ENCODE measurements around the gene FANCC. TPM values are rescaled to one million over a fixed set of nuclear protein-coding genes. Genes with fewer than 3 reads are reported as not detected.

The FANCC gene
- total and polyA plus RNA-seq, 2 experiments from 2014 or later, result 5.0 to 5.3 TPM

DNA sequence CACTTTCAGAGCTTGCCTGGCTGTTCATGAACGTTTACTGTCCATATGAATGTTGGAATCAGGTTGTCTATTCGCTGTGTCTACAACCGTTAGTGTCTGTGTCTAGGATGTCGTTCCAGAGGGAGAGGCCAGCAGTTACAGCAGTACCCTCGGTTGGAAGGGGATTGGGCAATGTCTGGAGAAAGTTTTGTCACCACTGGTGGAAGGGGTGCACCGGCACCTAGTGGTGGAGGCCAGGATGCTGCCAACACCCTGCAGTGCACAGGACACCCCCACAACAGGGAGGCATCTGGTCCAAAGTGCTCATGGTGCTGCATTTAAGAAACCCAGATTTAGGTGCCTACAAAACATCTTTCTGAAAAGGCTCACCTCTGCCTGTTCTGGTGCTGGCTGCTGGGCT, 220.7 kb downstream of the FANCC start:
- TF ChIP-seq EZH2 (IDR thresholded peaks at IDR 0.05; ENCODE audit: insufficient read depth, poor library complexity, severe bottlenecking), result no peak
- Histone ChIP-seq H2AFZ (no peak overlapping the region), H3K9me3 (ENCODE audit: low read depth) (no peaks in the 10 kb centered on the region), H3K9me2 (ENCODE audit: insufficient read depth) (no peaks in the 10 kb centered on the region), H4K20me1 (ENCODE audit: insufficient read depth) (no peaks in the 10 kb centered on the region), H3K4me2 (ENCODE audit: unreplicated experiment) (no peak overlapping the region), H3K36me3 (ENCODE audit: low read depth) (no peaks in the 10 kb centered on the region; the same call in 1 of the 2 replicates), H3K4me3 (no peak overlapping the region), H3K9ac (no peak overlapping the region), H3K79me2 (ENCODE audit: insufficient read depth) (0 out of 2 replicates have a peak, but pooled peaks cover 10% of the 10 kb centered on the region), H3K4me1 (ENCODE audit: insufficient read depth) (peaks cover 30% of the 10 kb centered on the region), H3F3A (ENCODE audit: insufficient read depth) (peaks cover 35% of the 10 kb centered on the region), H3K27me3 (replicated peaks; ENCODE audit: insufficient read depth) (no peaks in the 10 kb centered on the region), H3K27ac (no peak overlapping the region)
- in situ Hi-C loops (cut with MboI), result no loop called here
- 61 to 75% methylated on average over 6 of the region's 6 CpGs for WGBS, 2 experiments (ENCODE audit: low coverage in 1 of 2, low lambda C conversion rate in 2 of 2, missing lambda C conversion rate in 2 of 2)
- DNase-seq, result no peak

DNA sequence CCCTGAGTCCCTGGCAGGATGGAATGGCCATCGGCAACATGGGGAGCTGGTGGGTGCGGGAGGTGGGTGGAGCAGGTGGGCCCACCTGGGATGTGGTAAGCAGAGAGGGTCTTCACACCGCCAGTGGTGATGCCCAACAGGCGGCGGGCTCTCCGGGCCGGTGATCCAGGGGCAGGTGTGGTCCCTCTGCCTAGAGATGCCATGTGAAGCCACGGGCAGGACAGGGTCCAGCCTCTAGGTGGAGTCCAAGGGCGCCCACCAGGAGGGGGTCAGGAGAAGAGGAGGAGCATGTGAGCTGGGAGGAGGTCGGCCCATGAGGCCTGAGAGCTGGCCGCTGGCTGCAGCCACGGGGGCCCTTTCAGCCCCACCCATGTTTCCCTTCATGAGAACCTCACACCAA, 221.1 kb downstream of the FANCC start:
- WGBS, 2 experiments (ENCODE audit: low coverage in 1 of 2, low lambda C conversion rate in 2 of 2, missing lambda C conversion rate in 2 of 2), result 90 to 91% methylated on average over 12 of the region's 12 CpGs
- no peak overlapping the region for H3K4me2 ChIP-seq (ENCODE audit: unreplicated experiment)
- H3K9ac ChIP-seq, result no peak overlapping the region
- in situ Hi-C loops (cut with MboI), result no loop called here
- H3K27me3 ChIP-seq (replicated peaks; ENCODE audit: insufficient read depth), result no peaks in the 10 kb centered on the region
- H3K9me2 ChIP-seq (ENCODE audit: insufficient read depth), result no peaks in the 10 kb centered on the region
- H3K36me3 ChIP-seq (ENCODE audit: low read depth), result no peaks in the 10 kb centered on the region; the same call in 1 of the 2 replicates
- H3K4me1 ChIP-seq (ENCODE audit: insufficient read depth), result peaks cover 34% of the 10 kb centered on the region
- no peaks in the 10 kb centered on the region for H3K9me3 ChIP-seq (ENCODE audit: low read depth)
- no peak overlapping the region for H2AFZ ChIP-seq
- no peak for TF ChIP-seq EZH2phosphoT487 (IDR thresholded peaks at IDR 0.05; ENCODE audit: insufficient read depth, low read depth)
- TF ChIP-seq EZH2 (IDR thresholded peaks at IDR 0.05; ENCODE audit: insufficient read depth, poor library complexity, severe bottlenecking), result no peak
- H3F3A ChIP-seq (ENCODE audit: insufficient read depth), result peaks cover 40% of the 10 kb centered on the region
- no peaks in the 10 kb centered on the region for H4K20me1 ChIP-seq (ENCODE audit: insufficient read depth)
- H3K27ac ChIP-seq, result no peak overlapping the region
- DNase-seq, result no peak
- 0 out of 2 replicates have a peak, but pooled peaks cover 10% of the 10 kb centered on the region for H3K79me2 ChIP-seq (ENCODE audit: insufficient read depth)
- H3K4me3 ChIP-seq, result no peak overlapping the region

- no peak for DNase-seq
- no peak for TF ChIP-seq EZH2phosphoT487 (IDR thresholded peaks at IDR 0.05; ENCODE audit: insufficient read depth, low read depth)
- TF ChIP-seq EZH2 (IDR thresholded peaks at IDR 0.05; ENCODE audit: insufficient read depth, poor library complexity, severe bottlenecking), result no peak
- no peak overlapping the region for H3K27ac ChIP-seq
- H3K4me1 ChIP-seq (ENCODE audit: insufficient read depth), result peaks cover 38% of the 10 kb centered on the region
- no peaks in the 10 kb centered on the region for H3K27me3 ChIP-seq (replicated peaks; ENCODE audit: insufficient read depth)
- no peaks in the 10 kb centered on the region for H3K9me2 ChIP-seq (ENCODE audit: insufficient read depth)
- H3F3A ChIP-seq (ENCODE audit: insufficient read depth), result peaks cover 46% of the 10 kb centered on the region
- no peak overlapping the region for H3K4me2 ChIP-seq (ENCODE audit: unreplicated experiment)
- 0 out of 2 replicates have a peak, but pooled peaks cover 10% of the 10 kb centered on the region for H3K79me2 ChIP-seq (ENCODE audit: insufficient read depth)
- no peak overlapping the region for H3K9ac ChIP-seq
- H3K9me3 ChIP-seq (ENCODE audit: low read depth), result no peaks in the 10 kb centered on the region
- 82 to 90% methylated on average over 22 of the region's 22 CpGs for WGBS, 2 experiments (ENCODE audit: low coverage in 1 of 2, low lambda C conversion rate in 2 of 2, missing lambda C conversion rate in 2 of 2)
- no peak overlapping the region for H3K4me3 ChIP-seq
- in situ Hi-C loops (cut with MboI), result no loop called here
- no peaks in the 10 kb centered on the region; the same call in 1 of the 2 replicates for H3K36me3 ChIP-seq (ENCODE audit: low read depth)
- H2AFZ ChIP-seq, result no peak overlapping the region
- H4K20me1 ChIP-seq (ENCODE audit: insufficient read depth), result no peaks in the 10 kb centered on the region
Measured at GRCh38 chr9:95095641-95096355, 221.7 kb downstream of the FANCC start.

GRCh38 chr9:95094002-95094401, 223.5 kb downstream of the FANCC start:
- Histone ChIP-seq H3K27me3 (replicated peaks; ENCODE audit: insufficient read depth) (no peaks in the 10 kb centered on the region), H3K9me2 (ENCODE audit: insufficient read depth) (no peaks in the 10 kb centered on the region), H3K4me2 (ENCODE audit: unreplicated experiment) (no peak overlapping the region), H3K9me3 (ENCODE audit: low read depth) (no peaks in the 10 kb centered on the region), H3F3A (ENCODE audit: insufficient read depth) (peaks cover 51% of the 10 kb centered on the region), H4K20me1 (ENCODE audit: insufficient read depth) (no peaks in the 10 kb centered on the region), H3K36me3 (ENCODE audit: low read depth) (peaks cover 10% of the 10 kb centered on the region; the same call in 1 of the 2 replicates), H3K9ac (no peak overlapping the region), H3K79me2 (ENCODE audit: insufficient read depth) (peaks cover 19% of the 10 kb centered on the region), H3K4me1 (ENCODE audit: insufficient read depth) (peaks cover 43% of the 10 kb centered on the region), H3K4me3 (no peak overlapping the region), H3K27ac (no peak overlapping the region), H2AFZ (no peak overlapping the region)
- TF ChIP-seq EZH2phosphoT487 (IDR thresholded peaks at IDR 0.05; ENCODE audit: insufficient read depth, low read depth), result no peak
- no peak for TF ChIP-seq EZH2 (IDR thresholded peaks at IDR 0.05; ENCODE audit: insufficient read depth, poor library complexity, severe bottlenecking)
- in situ Hi-C loops (cut with MboI), result no loop called here
- 93 to 96% methylated on average over 10 of the region's 10 CpGs for WGBS, 2 experiments (ENCODE audit: low coverage in 1 of 2, low lambda C conversion rate in 2 of 2, missing lambda C conversion rate in 2 of 2)
- DNase-seq, result no peak
